Coronary artery (tissue), 2 donors: ENCODE data around the gene MED22.
"Not testable (repeated sequence)": the region's sequence is repeated elsewhere in the genome, so short reads cannot be mapped to it uniquely, and the experiment has no call there.

Experiments
- DNase-seq: peaks from one replicate; pipeline ENCODE4 v3.0.0-alpha.2; 2017; ENCODE audit warnings: low spot score
- H3K27ac ChIP-seq, 2 donors: fragments of 200-600 bp; sonication (generic); one replicate each; pipeline ENCODE4 v1.5.1; 2016 to 2019
- H3K4me3 ChIP-seq: fragments of 200-600 bp; sonication (generic); 2 replicates; pipeline ENCODE4 v1.5.1; 2016; ENCODE audit warnings: mild to moderate bottlenecking, moderate library complexity
- CTCF ChIP-seq: fragments of 200-600 bp; sonication (generic); IDR thresholded peaks from one replicate; pipeline ENCODE4 v1.5.1; 2019; ENCODE audit warnings: antibody characterized with exemption

MED22 gene

GRCh38 chr9:133347985-133348717 is at the start of gene MED22, which contains the start of gene RPL7A:
Gene MED22, minus strand, starts transcription at chr9:133348131. Its CDS starts 1,469 bp downstream, at chr9:133346662.
Gene RPL7A, plus strand, starts transcription at chr9:133348218. Its CDS starts 26 bp downstream, at chr9:133348244.
- peak; percentile 95 for DNase-seq
- Histone ChIP-seq H3K4me3 (peak within 1 kb of the TSS; percentile 95), H3K27ac (peak within 1 kb of the TSS; percentile 78 to 96)
- TF ChIP-seq CTCF, result no peak

- no peak for TF ChIP-seq CTCF
Observed at GRCh38 chr9:133397370-133397769, 49.4 kb upstream of the MED22 start.

GRCh38 chr9:133396952-133397351 is 49.0 kb upstream of the MED22 start:
- no peak overlapping the region for H3K27ac ChIP-seq
- H3K4me3 ChIP-seq, result no peak overlapping the region
- TF ChIP-seq CTCF, result no peak
- DNase-seq, result no peak

More at GRCh38 chr9:133397370-133397769, 49.4 kb upstream of the MED22 start:
- no peak overlapping the region for H3K4me3 ChIP-seq
- H3K27ac ChIP-seq, result no peak overlapping the region
- DNase-seq, result no peak

GRCh38 chr9:133394687-133395271 is 46.8 kb upstream of the MED22 start:
- Histone ChIP-seq H3K4me3 (no peak overlapping the region), H3K27ac (no peak overlapping the region)
- TF ChIP-seq CTCF, result no peak
- no peak for DNase-seq

GRCh38 chr9:133393399-133393798 is 45.5 kb upstream of the MED22 start:
- no peak for TF ChIP-seq CTCF
- DNase-seq, result no peak
- no peak overlapping the region for H3K27ac ChIP-seq
- no peak overlapping the region for H3K4me3 ChIP-seq

DNA sequence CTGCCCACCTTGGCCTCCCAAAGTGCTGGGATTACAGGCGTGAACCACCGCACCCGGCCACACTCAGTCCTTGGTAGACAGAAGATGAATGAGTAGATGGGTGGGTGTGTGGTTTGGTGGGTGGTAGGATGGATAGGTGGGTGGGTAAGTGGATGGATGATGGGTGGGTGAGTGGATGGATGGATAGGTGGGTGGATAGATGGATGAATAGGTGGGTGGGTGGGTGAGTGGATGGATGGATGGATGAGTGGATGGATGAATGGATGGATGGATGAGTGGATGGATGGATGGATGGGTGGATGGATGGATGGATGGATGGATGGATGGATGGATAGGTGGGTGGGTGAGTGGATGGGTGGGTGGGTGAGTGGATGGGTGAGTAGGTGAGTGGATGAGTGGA is 44.4 kb upstream of the MED22 start:
- not testable (repeated sequence) for H3K27ac ChIP-seq, H3K4me3 ChIP-seq, DNase-seq

- H3K27ac ChIP-seq, H3K4me3 ChIP-seq, DNase-seq: not testable (repeated sequence)
Observed at GRCh38 chr9:133391449-133391848, 43.5 kb upstream of the MED22 start.

DNA sequence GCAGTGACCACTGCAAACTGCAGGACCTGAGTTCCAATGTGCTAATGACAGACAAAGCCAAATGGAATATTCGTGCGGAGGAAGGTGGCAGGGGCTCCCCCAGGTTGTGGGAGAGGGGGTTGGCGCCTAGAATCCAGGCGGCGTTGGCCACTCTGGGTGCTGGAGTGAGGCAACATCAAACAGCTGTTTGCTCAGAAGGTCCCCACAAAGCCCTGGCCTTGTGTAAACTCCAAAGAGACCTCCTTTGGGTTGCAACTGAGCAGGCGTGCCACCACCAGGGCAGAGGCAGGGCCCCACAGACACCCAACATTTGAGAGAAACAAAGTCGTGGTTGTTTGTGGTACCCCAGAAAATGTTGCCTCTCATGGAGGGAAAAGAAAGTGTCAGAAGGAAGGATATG is 42.8 kb upstream of the MED22 start:
- Histone ChIP-seq H3K4me3 (no peak overlapping the region), H3K27ac (no peak overlapping the region)
- DNase-seq, result no peak
- no peak for TF ChIP-seq CTCF
